ENCODE data around the gene LTV1. TPM values are rescaled to one million over a fixed set of nuclear protein-coding genes. Genes with fewer than 3 reads are reported as not detected.
"Not testable (repeated sequence)": the region's sequence is repeated elsewhere in the genome, so short reads cannot be mapped to it uniquely, and the experiment has no call there.

Gene LTV1
- 10 to 100 TPM; 61.6 to 64.2 TPM for total RNA-seq
- polyA plus RNA-seq = 24.9 TPM

DNA sequence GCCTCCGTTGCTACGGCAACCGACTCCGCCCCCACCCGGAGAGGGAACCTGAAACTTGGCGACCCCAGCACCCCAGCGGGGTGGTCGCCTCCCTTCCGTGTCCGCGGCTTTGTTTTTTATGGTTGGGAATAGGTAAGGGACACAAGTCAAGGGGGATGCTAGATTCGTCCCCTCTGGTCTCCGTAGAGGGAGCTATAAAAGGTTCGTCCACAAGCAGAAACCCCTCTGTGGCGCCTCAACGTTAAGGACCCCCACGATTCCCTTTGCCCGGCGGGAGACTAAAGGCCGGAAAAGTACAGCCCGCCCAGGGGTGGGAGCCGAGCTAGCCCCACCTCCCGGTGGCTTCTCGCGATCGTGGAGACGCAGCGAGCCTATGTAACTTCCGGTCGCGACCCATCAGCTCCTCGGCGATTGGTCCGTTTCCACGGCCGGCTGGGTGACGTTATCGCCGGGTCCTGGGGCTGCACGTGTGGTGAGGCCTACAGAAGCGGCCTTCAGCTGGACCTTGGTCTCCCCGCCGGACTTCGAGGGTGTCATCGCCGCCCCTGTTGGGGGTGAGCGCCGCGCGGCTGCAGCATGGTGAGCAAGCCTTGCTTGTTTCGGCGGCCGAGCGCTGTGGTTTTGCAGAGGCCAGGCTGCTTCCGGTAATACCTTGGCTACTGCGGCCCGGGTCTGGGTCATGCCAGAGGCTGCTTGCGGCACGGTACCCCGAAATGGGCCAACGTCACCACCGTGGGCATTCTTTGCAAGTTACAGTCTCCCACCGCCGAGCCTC, at the start of gene LTV1:
Gene LTV1, plus strand, starts transcription at position 437 of the 775 bp plus-strand sequence. Its CDS starts 140 bp downstream, at position 577.
- peak within 1 kb of the TSS; percentile 94 to 99 (median 98) for H3K27ac Mint-ChIP-seq
- H3K27me3 Mint-ChIP-seq = peaks cover 0 to 3% of the 10 kb centered on the region in 2 donors
- peak within 1 kb of the TSS; percentile 88 to 98 (median 94) for H3K4me3 Mint-ChIP-seq
- peaks cover 5 to 48% (median 10%) of the 10 kb centered on the region in 3 donors for H3K36me3 Mint-ChIP-seq
- Histone ChIP-seq H3K4me1 (ENCODE audit: insufficient read depth, low read length) (peaks cover 22% of the 10 kb centered on the region), H3K36me3 (ENCODE audit: insufficient read depth, low read length) (peaks cover 32% of the 10 kb centered on the region), H3K27me3 (ENCODE audit: insufficient read depth, low read length, poor library complexity, severe bottlenecking) (no peaks in the 10 kb centered on the region), H3K4me3 (ENCODE audit: low read length) (peak within 1 kb of the TSS; percentile 95), H3K27ac (ENCODE audit: low read depth, low read length) (peak within 1 kb of the TSS; percentile 96), H3K9me3 (ENCODE audit: low read length) (no peaks in the 10 kb centered on the region)
- DNase-seq = peak; percentile 89 to 95 (median 90)
- ChIA-PET POLR2A (interaction anchor here (0.6 to 1.2 kb wide), 6 partner anchors 16 to 392 kb away, joined by 3 to 5 read pairs (median 4); partner anchors contain the start of genes ADAT2, PEX3 and SF3B5), CTCF (interaction anchor here (0.9 to 2.2 kb wide), 6 partner anchors 8 to 330 kb away, joined by 3 to 7 read pairs (median 4); no protein-coding TSS in a partner anchor)
- peaks cover 23 to 38% (median 28%) of the 10 kb centered on the region in 3 donors for H3K4me1 Mint-ChIP-seq
- no peaks in the 10 kb centered on the region for H3K9me3 Mint-ChIP-seq

GRCh38 chr6:143796551-143796950, 46.6 kb upstream of the LTV1 start:
- H3K9me3 ChIP-seq (ENCODE audit: low read length); POLR2A ChIA-PET; H3K27ac ChIP-seq (ENCODE audit: low read depth, low read length); H3K4me3 Mint-ChIP-seq; H3K27me3 Mint-ChIP-seq; H3K4me1 ChIP-seq (ENCODE audit: insufficient read depth, low read length); CTCF ChIA-PET; H3K4me3 ChIP-seq (ENCODE audit: low read length); DNase-seq; H3K27ac Mint-ChIP-seq; H3K27me3 ChIP-seq (ENCODE audit: insufficient read depth, low read length, poor library complexity, severe bottlenecking); H3K36me3 ChIP-seq (ENCODE audit: insufficient read depth, low read length): not testable (repeated sequence)
- Mint-ChIP-seq H3K9me3 (peaks cover 11 to 23% (median 18%) of the 10 kb centered on the region in 5 donors), H3K4me1 (peaks cover 3 to 26% (median 7%) of the 10 kb centered on the region in 3 donors), H3K36me3 (peaks cover 64 to 78% (median 75%) of the 10 kb centered on the region in 3 donors)

DNA sequence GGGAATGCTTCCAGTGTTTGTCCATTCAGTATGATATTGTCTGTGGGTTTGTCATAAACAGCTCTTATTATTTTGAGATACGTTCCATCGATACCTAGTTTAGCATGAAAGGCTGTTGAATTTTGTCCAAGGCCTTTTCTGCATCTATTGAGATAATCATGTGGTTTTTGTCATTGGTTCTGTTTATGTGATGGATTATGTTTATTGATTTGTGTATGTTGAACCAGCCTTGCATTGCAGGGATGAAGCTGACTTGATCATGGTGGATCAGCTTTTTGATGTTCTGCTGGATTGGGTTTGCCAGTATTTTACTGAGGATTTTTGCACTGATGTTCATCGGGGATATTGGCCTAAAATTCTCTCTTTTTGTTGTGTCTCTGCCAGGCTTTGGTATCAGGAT, 44.7 kb upstream of the LTV1 start:
- DNase-seq; H3K27ac Mint-ChIP-seq; H3K27me3 Mint-ChIP-seq; POLR2A ChIA-PET; H3K36me3 ChIP-seq (ENCODE audit: insufficient read depth, low read length); H3K4me3 Mint-ChIP-seq; H3K27me3 ChIP-seq (ENCODE audit: insufficient read depth, low read length, poor library complexity, severe bottlenecking); H3K4me1 ChIP-seq (ENCODE audit: insufficient read depth, low read length); H3K9me3 ChIP-seq (ENCODE audit: low read length); H3K27ac ChIP-seq (ENCODE audit: low read depth, low read length); H3K4me3 ChIP-seq (ENCODE audit: low read length); CTCF ChIA-PET: not testable (repeated sequence)
- Mint-ChIP-seq H3K9me3 (peaks cover 11 to 23% (median 18%) of the 10 kb centered on the region in 5 donors), H3K4me1 (peaks cover 3 to 21% (median 9%) of the 10 kb centered on the region in 3 donors), H3K36me3 (peaks cover 52 to 65% (median 59%) of the 10 kb centered on the region in 3 donors)

DNA sequence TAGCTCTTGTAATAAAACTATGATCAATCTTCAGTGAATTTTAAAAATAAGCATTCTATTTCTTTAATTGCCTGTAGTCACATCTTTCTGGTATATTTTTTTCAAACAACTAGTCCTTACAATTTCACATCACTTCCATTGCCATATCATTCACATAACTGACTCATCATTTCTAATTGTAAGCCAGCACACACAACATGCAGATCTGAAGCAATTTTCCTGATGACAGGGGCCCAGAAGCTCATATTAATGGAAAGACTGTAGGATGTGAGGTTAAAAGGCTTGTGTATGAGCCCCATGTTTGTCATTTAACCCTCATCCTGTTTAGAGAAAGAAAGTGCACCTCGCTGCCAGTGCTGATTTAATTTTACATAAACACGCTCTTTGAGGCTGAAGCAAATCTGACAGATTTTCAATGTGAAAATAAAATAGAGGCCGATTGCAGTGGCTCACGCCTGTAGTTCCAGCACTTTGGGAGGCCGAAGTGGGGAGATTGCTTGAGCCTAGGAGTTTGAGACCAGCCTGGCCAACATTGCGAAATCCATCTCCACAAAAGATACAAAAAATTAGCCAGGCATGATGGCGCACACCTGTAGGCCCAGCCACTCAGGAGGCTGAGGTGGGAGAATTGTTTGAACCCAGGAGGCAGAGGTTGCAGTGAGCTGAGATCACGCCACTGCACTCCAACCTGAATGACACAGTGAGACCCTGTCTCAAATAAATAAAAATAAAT, 40.1 kb upstream of the LTV1 start:
- H3K36me3 Mint-ChIP-seq = peaks cover 32 to 65% (median 40%) of the 10 kb centered on the region in 3 donors
- ChIA-PET CTCF (no interaction called here), POLR2A (interaction anchor here (0.7 kb wide), 1 partner anchor 14 kb away, joined by 3 read pairs; no protein-coding TSS in a partner anchor)
- no peaks in the 10 kb centered on the region for H3K27me3 ChIP-seq (ENCODE audit: insufficient read depth, low read length, poor library complexity, severe bottlenecking)
- no peaks in the 10 kb centered on the region for H3K9me3 ChIP-seq (ENCODE audit: low read length)
- no peak overlapping the region for H3K4me3 Mint-ChIP-seq
- H3K4me1 ChIP-seq (ENCODE audit: insufficient read depth, low read length) = no peaks in the 10 kb centered on the region
- H3K27me3 Mint-ChIP-seq = peaks cover 0 to 2% of the 10 kb centered on the region in 2 donors
- H3K36me3 ChIP-seq (ENCODE audit: insufficient read depth, low read length) = no peaks in the 10 kb centered on the region
- peaks cover 7 to 39% (median 13%) of the 10 kb centered on the region in 3 donors for H3K4me1 Mint-ChIP-seq
- peaks cover 11 to 22% (median 18%) of the 10 kb centered on the region in 5 donors for H3K9me3 Mint-ChIP-seq
- H3K27ac ChIP-seq (ENCODE audit: low read depth, low read length) = no peak overlapping the region
- H3K27ac Mint-ChIP-seq = peak overlapping the region in 1 of 8 donors; percentile 72
- H3K4me3 ChIP-seq (ENCODE audit: low read length) = no peak overlapping the region
- no peak for DNase-seq

- peak overlapping the region in 2 of 8 donors; percentile 40 to 83 for H3K27ac Mint-ChIP-seq
- ChIA-PET CTCF (no interaction called here), POLR2A (no interaction called here)
- no peak for DNase-seq
- peaks cover 7 to 37% (median 12%) of the 10 kb centered on the region in 3 donors for H3K4me1 Mint-ChIP-seq
- Histone ChIP-seq H3K27ac (ENCODE audit: low read depth, low read length) (no peak overlapping the region), H3K9me3 (ENCODE audit: low read length) (no peaks in the 10 kb centered on the region), H3K27me3 (ENCODE audit: insufficient read depth, low read length, poor library complexity, severe bottlenecking) (no peaks in the 10 kb centered on the region), H3K4me1 (ENCODE audit: insufficient read depth, low read length) (no peaks in the 10 kb centered on the region), H3K36me3 (ENCODE audit: insufficient read depth, low read length) (no peaks in the 10 kb centered on the region), H3K4me3 (ENCODE audit: low read length) (no peak overlapping the region)
- peaks cover 23 to 61% (median 35%) of the 10 kb centered on the region in 3 donors for H3K36me3 Mint-ChIP-seq
- peaks cover 0 to 2% of the 10 kb centered on the region in 2 donors for H3K27me3 Mint-ChIP-seq
- no peak overlapping the region for H3K4me3 Mint-ChIP-seq
- peaks cover 9 to 16% (median 13%) of the 10 kb centered on the region in 5 donors for H3K9me3 Mint-ChIP-seq
These were observed 39.2 kb upstream of the LTV1 start for GRCh38 chr6:143803769-143804568.

DNA sequence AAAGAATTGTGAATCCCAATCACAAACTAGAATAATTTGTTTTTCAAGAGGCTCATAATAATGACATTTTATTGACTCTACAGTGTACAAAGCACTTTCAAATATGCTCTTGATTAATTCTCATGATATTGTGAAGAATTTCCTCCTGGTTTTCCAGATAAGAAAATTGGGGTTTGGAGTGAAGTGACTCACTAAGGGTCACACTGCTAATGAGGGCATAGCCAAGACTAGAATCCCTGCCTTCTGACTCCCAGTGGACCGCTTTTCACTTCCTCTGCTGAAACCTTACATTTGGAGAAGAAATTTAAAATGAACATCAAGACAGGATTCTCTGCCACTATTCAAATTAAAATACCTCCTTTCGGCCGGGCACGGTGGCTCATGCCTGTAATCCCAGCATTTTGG, 38.3 kb upstream of the LTV1 start:
- Histone ChIP-seq H3K27ac (ENCODE audit: low read depth, low read length) (peak overlapping the region; percentile 54), H3K9me3 (ENCODE audit: low read length) (no peaks in the 10 kb centered on the region), H3K4me1 (ENCODE audit: insufficient read depth, low read length) (no peaks in the 10 kb centered on the region), H3K36me3 (ENCODE audit: insufficient read depth, low read length) (no peaks in the 10 kb centered on the region), H3K27me3 (ENCODE audit: insufficient read depth, low read length, poor library complexity, severe bottlenecking) (no peaks in the 10 kb centered on the region), H3K4me3 (ENCODE audit: low read length) (no peak overlapping the region)
- Mint-ChIP-seq H3K27me3 (peaks cover 0 to 2% of the 10 kb centered on the region in 2 donors), H3K4me3 (no peak overlapping the region), H3K9me3 (peaks cover under 1 to 7% (median 6%) of the 10 kb centered on the region in 5 donors), H3K4me1 (peaks cover 7 to 30% (median 9%) of the 10 kb centered on the region in 3 donors), H3K27ac (peak overlapping the region in 1 of 8 donors; percentile 40), H3K36me3 (peaks cover 14 to 54% (median 26%) of the 10 kb centered on the region in 3 donors)
- CTCF ChIA-PET = no interaction called here
- POLR2A ChIA-PET = no interaction called here
- no peak for DNase-seq

DNA sequence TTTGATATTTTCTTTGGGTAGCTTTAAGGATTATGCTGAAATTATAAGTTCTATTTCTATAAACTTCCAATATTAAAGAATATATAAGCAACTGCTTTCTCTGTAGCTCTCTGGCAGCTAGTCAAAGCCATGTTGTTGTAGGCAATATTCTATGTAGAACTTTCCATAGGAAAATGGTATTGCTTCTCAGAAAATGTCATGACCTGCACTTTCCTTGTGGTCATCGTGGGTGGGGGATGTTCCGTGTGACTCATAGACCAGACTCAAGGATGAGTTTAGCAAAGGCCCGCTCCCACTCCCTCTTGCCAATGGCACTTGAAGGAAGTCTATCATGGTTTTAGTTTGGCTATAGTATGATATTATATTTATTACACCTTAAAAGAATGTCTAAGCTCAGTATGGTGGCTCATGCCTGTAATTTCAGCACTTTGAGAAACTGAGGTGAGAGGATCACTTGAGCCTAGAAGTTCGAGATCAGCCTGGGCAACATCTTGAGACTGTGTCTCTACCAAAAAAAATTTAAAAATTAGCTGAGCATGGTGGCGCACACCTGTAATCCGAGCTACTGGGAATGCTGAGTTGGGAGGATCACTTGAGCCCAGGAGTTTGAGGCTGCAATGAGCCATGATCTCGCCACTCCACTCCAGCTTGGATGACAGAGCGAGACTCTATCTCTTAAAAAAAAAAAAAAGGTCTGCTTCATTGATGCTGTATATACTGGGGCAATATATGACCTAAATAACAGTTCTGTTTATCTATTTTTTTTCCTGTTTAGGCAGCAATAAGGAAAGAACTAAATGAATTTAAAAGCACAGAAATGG, 36.6 kb upstream of the LTV1 start:
- no peak overlapping the region for H3K4me3 Mint-ChIP-seq
- H3K4me3 ChIP-seq (ENCODE audit: low read length) = no peak overlapping the region
- no peaks in the 10 kb centered on the region for H3K9me3 ChIP-seq (ENCODE audit: low read length)
- peak overlapping the region in 1 of 8 donors; percentile 36 for H3K27ac Mint-ChIP-seq
- no peaks in the 10 kb centered on the region for H3K36me3 ChIP-seq (ENCODE audit: insufficient read depth, low read length)
- H3K4me1 Mint-ChIP-seq = peaks cover 4 to 22% (median 7%) of the 10 kb centered on the region in 3 donors
- CTCF ChIA-PET = interaction anchor here (1.0 kb wide), 2 partner anchors 9 to 25 kb away, joined by 3 to 4 read pairs; no protein-coding TSS in a partner anchor
- POLR2A ChIA-PET = no interaction called here
- no peaks in the 10 kb centered on the region for H3K27me3 Mint-ChIP-seq
- no peaks in the 10 kb centered on the region for H3K4me1 ChIP-seq (ENCODE audit: insufficient read depth, low read length)
- peaks cover 0 to 44% (median 14%) of the 10 kb centered on the region in 3 donors for H3K36me3 Mint-ChIP-seq
- no peaks in the 10 kb centered on the region for H3K9me3 Mint-ChIP-seq
- DNase-seq = no peak
- H3K27ac ChIP-seq (ENCODE audit: low read depth, low read length) = peak overlapping the region; percentile 54
- no peaks in the 10 kb centered on the region for H3K27me3 ChIP-seq (ENCODE audit: insufficient read depth, low read length, poor library complexity, severe bottlenecking)

All from CD8-positive, alpha-beta memory T cell (primary cell).